ENCODE results near the gene CEBPZOS.

CEBPZOS gene

GRCh38 chr2:37196320-37197195 is at the start of gene CEBPZOS:
TSS of gene CEBPZOS (plus strand) at chr2:37196496. CDS start at chr2:37199705, 3,209 bp downstream.
- peak; percentile 87 to 90 for ATAC-seq

- no peak for ATAC-seq
Measured at GRCh38 chr2:37148325-37148724, 48.0 kb upstream of the CEBPZOS start.

GRCh38 chr2:37149626-37150322 is 46.5 kb upstream of the CEBPZOS start:
- ATAC-seq, result peak; percentile 65 to 81

- ATAC-seq, result no peak
Measured at GRCh38 chr2:37153224-37153623, 43.1 kb upstream of the CEBPZOS start.

- ATAC-seq, result no peak
Measured at GRCh38 chr2:37154785-37155184, 41.5 kb upstream of the CEBPZOS start.

GRCh38 chr2:37156071-37156856 is 40.0 kb upstream of the CEBPZOS start:
- peak; percentile 6 to 14 for ATAC-seq

GRCh38 chr2:37156857-37157714 is 39.2 kb upstream of the CEBPZOS start, which contains the start of gene EIF2AK2:
TSS of gene EIF2AK2 (minus strand) at chr2:37156980. CDS start at chr2:37147806, 9,174 bp downstream.
- ATAC-seq, result peak; percentile 91 to 94

GRCh38 chr2:37164757-37165156 is 31.5 kb upstream of the CEBPZOS start:
- ATAC-seq, result no peak

GRCh38 chr2:37167636-37168180 is 28.6 kb upstream of the CEBPZOS start:
- no peak for ATAC-seq

- peak; percentile 56 to 63 for ATAC-seq
Measured at GRCh38 chr2:37168217-37168981, 27.9 kb upstream of the CEBPZOS start.

- ATAC-seq, result no peak
Measured at GRCh38 chr2:37171624-37171950, 24.7 kb upstream of the CEBPZOS start.

- no peak for ATAC-seq
Measured at GRCh38 chr2:37173741-37174140, 22.6 kb upstream of the CEBPZOS start.

GRCh38 chr2:37180006-37180639 is 16.2 kb upstream of the CEBPZOS start:
- no peak for ATAC-seq

GRCh38 chr2:37180640-37181039 is 15.7 kb upstream of the CEBPZOS start:
- no peak for ATAC-seq

- no peak for ATAC-seq
Measured at GRCh38 chr2:37181726-37182684, 14.3 kb upstream of the CEBPZOS start.

- ATAC-seq, result no peak
Measured at GRCh38 chr2:37188570-37188969, 7.7 kb upstream of the CEBPZOS start, which contains the start of gene SULT6B1. TSS of gene SULT6B1 (minus strand) at chr2:37188670. CDS start at chr2:37188640, 30 bp downstream.

GRCh38 chr2:37189452-37190153 is 6.7 kb upstream of the CEBPZOS start:
- no peak for ATAC-seq

- ATAC-seq, result no peak
Measured at GRCh38 chr2:37190290-37190689, 6.0 kb upstream of the CEBPZOS start.

Measured in activated CD4-positive, CD25-positive, alpha-beta regulatory T cell treated with anti-CD3 and anti-CD28 coated beads, Interleukin-2, amount 50 U/mL, for 24 hours (primary cell).